Panc1 (cell line): ENCODE results near the gene ATG4B. TPM values are rescaled to one million over a fixed set of nuclear protein-coding genes. Genes with fewer than 3 reads are reported as not detected.

Experiments
- ATAC-seq: fragments of 200-7000 bp; cut with Tn5 transposase; 2 replicates; pipeline ENCODE4 v1.9.1; 2020; ENCODE audit warnings: mild to moderate bottlenecking, moderate library complexity
- BruUV-seq: library from RNA; stranded (reverse); fragments of 400-500 nt; replicated peaks from 2 replicates; lab custom pipeline; 2021; lab: Mats Ljungman, UMichigan
- CTCF ChIA-PET: fragments of 300-600 bp; sonication (Branson Sonifier 250); formaldehyde crosslinking; loops from one replicate; lab custom pipeline; 2022; ENCODE audit warnings: antibody characterized with exemption; lab: Charles Lee
- POLR2A ChIA-PET: fragments of 300-600 bp; sonication (Branson Sonifier 250); formaldehyde crosslinking; loops from one replicate; lab custom pipeline; 2022; ENCODE audit warnings: antibody characterized with exemption; lab: Charles Lee
- DNase-seq: peaks from one replicate; pipeline ENCODE4 v3.0.0-alpha.2; 2010; ENCODE audit warnings: low read depth, low spot score
- H3K27ac ChIP-seq: 2 replicates; pipeline ENCODE4 v1.5.1; 2011; ENCODE audit warnings: mild to moderate bottlenecking, low read length, inconsistent platforms
- H3K27me3 ChIP-seq: fragments of 200-500 bp; sonication (Bioruptor generic); 2 replicates; pipeline ENCODE4 v1.6.0; 2014; ENCODE audit warnings: low read length, inconsistent platforms; ENCODE audit not compliant: control insufficient read depth, insufficient read depth
- H3K36me3 ChIP-seq: fragments of 200-500 bp; sonication (Bioruptor generic); 2 replicates; pipeline ENCODE4 v1.5.1; 2014; ENCODE audit warnings: inconsistent platforms, mild to moderate bottlenecking, low read length, moderate library complexity; ENCODE audit not compliant: control insufficient read depth, insufficient read depth
- H3K4me1 ChIP-seq: 2 replicates; pipeline ENCODE4 v1.5.1; 2011; ENCODE audit warnings: inconsistent platforms, mild to moderate bottlenecking, low read length, moderate library complexity; ENCODE audit not compliant: control insufficient read depth, insufficient read depth
- H3K4me3 ChIP-seq, 2 experiments: 2 replicates each; pipeline ENCODE4 v1.5.1; 2011 to 2012; ENCODE audit warnings: low read depth in 2 of 2, low read length in 2 of 2, mild to moderate bottlenecking in 2 of 2, inconsistent platforms in 1 of 2, moderate library complexity in 1 of 2
- H3K9me3 ChIP-seq: fragments of 200-500 bp; sonication (Bioruptor generic); 2 replicates; pipeline ENCODE4 v1.5.1; 2014; ENCODE audit warnings: low read depth, mild to moderate bottlenecking, inconsistent platforms, low read length, moderate library complexity; ENCODE audit not compliant: control insufficient read depth, insufficient read depth
- CTCF ChIP-seq: fragments of 450-650 bp; IDR thresholded peaks from 2 replicates; pipeline ENCODE4 v1.5.1; 2017; ENCODE audit warnings: mild to moderate bottlenecking
- POLR2AphosphoS5 ChIP-seq: IDR thresholded peaks from 2 replicates; pipeline ENCODE4 v1.6.1; 2012; ENCODE audit warnings: mild to moderate bottlenecking, low read depth, low read length, moderate library complexity
- SIN3A ChIP-seq: IDR thresholded peaks from 2 replicates; pipeline ENCODE4 v1.6.1; 2012; ENCODE audit warnings: low read depth, mild to moderate bottlenecking, low read length, moderate library complexity, borderline replicate concordance; ENCODE audit not compliant: insufficient read depth
- TCF7L2 ChIP-seq: IDR thresholded peaks from 2 replicates; pipeline ENCODE4 v1.6.1; 2011; ENCODE audit warnings: mild to moderate bottlenecking, low read depth, low read length, inconsistent platforms
- in situ Hi-C: cut with HindIII; loops from 2 replicates; pipeline ENCODE4 v1.10.0; 2016; ENCODE audit warnings: low sequenced_read_pairs, low pct_unique_long_range_greater_than_20kb
- intact Hi-C: fragments of 100-400 bp; cut with micrococcal nuclease; formaldehyde crosslinking; loops from one replicate; pipeline ENCODE4 v1.10.0; 2022; ENCODE audit not compliant: unreplicated experiment
- total RNA-seq: library from RNA; stranded (reverse); gene quantifications from one replicate; pipeline ENCODE4 v1.2.1, GENCODE V29; 2021; ENCODE audit not compliant: unreplicated experiment
- TF ChIP-seq, protein P1 (sequence below), 2 experiments: IDR thresholded peaks; 2 replicates each; pipeline ENCODE4 v1.6.1; 2011 to 2012; ENCODE audit warnings: low read depth in 2 of 2, control low read depth in 1 of 2, low read length in 1 of 2, mild to moderate bottlenecking in 1 of 2, moderate library complexity in 1 of 2; ENCODE audit not compliant: insufficient read depth in 1 of 2

ATG4B gene
- total RNA-seq, 1 experiment from 2014 or later = 84.2 TPM

GRCh38 chr2:241695651-241696050, 58.2 kb downstream of the ATG4B start:
- no peaks in the 10 kb centered on the region for H3K9me3 ChIP-seq
- H3K4me3 ChIP-seq = no peak overlapping the region
- intact Hi-C loops = no loop called here
- no peak overlapping the region for H3K27ac ChIP-seq
- in situ Hi-C loops = no loop called here
- H3K4me1 ChIP-seq = 0 out of 2 replicates have a peak, but pooled peaks cover under 1% of the 10 kb centered on the region
- TF ChIP-seq, protein P1, sequence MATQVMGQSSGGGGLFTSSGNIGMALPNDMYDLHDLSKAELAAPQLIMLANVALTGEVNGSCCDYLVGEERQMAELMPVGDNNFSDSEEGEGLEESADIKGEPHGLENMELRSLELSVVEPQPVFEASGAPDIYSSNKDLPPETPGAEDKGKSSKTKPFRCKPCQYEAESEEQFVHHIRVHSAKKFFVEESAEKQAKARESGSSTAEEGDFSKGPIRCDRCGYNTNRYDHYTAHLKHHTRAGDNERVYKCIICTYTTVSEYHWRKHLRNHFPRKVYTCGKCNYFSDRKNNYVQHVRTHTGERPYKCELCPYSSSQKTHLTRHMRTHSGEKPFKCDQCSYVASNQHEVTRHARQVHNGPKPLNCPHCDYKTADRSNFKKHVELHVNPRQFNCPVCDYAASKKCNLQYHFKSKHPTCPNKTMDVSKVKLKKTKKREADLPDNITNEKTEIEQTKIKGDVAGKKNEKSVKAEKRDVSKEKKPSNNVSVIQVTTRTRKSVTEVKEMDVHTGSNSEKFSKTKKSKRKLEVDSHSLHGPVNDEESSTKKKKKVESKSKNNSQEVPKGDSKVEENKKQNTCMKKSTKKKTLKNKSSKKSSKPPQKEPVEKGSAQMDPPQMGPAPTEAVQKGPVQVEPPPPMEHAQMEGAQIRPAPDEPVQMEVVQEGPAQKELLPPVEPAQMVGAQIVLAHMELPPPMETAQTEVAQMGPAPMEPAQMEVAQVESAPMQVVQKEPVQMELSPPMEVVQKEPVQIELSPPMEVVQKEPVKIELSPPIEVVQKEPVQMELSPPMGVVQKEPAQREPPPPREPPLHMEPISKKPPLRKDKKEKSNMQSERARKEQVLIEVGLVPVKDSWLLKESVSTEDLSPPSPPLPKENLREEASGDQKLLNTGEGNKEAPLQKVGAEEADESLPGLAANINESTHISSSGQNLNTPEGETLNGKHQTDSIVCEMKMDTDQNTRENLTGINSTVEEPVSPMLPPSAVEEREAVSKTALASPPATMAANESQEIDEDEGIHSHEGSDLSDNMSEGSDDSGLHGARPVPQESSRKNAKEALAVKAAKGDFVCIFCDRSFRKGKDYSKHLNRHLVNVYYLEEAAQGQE (IDR thresholded peaks at IDR 0.05; ENCODE audit: insufficient read depth in 1 of 2, low read depth in 2 of 2, low read length in 1 of 2) = no peak
- no peak for TF ChIP-seq CTCF
- no peak for TF ChIP-seq SIN3A
- no peak for TF ChIP-seq TCF7L2
- no peak for TF ChIP-seq POLR2AphosphoS5
- ChIA-PET CTCF (no interaction called here), POLR2A (no interaction called here)
- H3K27me3 ChIP-seq = no peaks in the 10 kb centered on the region
- no peak for ATAC-seq
- BruUV-seq = no TSS peak
- H3K36me3 ChIP-seq = no peaks in the 10 kb centered on the region
- DNase-seq = no peak

DNA sequence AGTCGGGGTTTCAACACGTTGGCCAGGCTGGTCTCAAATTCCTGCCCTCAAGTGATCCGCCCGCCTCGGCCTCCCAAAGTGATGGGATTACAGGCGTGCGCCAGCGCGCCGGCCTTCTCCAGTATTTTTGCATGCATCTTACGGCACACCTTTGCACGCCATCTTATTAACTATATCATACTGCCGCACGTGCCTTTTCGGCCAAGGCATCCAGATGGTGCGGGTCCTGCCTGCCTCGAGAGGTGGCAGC, 63.6 kb downstream of the ATG4B start:
- CTCF ChIA-PET = no interaction called here
- peak overlapping the region; percentile 62 to 63 for H3K4me3 ChIP-seq
- in situ Hi-C loops (no loop called here), intact Hi-C loops (no loop called here)
- H3K27me3 ChIP-seq = no peaks in the 10 kb centered on the region
- ATAC-seq (no peak), DNase-seq (peak; percentile 43)
- peaks cover 10% of the 10 kb centered on the region for H3K4me1 ChIP-seq
- no TSS peak for BruUV-seq
- peak overlapping the region; percentile 76 for H3K27ac ChIP-seq
- H3K9me3 ChIP-seq = no peaks in the 10 kb centered on the region
- POLR2A ChIA-PET = interaction anchor here (1.0 kb wide), 1 partner anchor 33 kb away, joined by 3 read pairs; the partner anchor contains the start of gene D2HGDH
- no peaks in the 10 kb centered on the region; the same call in 1 of the 2 replicates for H3K36me3 ChIP-seq
- TF ChIP-seq SIN3A = no peak
- no peak for TF ChIP-seq POLR2AphosphoS5
- TF ChIP-seq, protein P1 (IDR thresholded peaks at IDR 0.05; ENCODE audit: insufficient read depth in 1 of 2, low read depth in 2 of 2, low read length in 1 of 2) = no peak
- TF ChIP-seq CTCF = no peak
- TF ChIP-seq TCF7L2 = no peak
